ENCODE data around the gene KIAA2012.

The KIAA2012 gene

GRCh38 chr2:202149936-202150335, 76.9 kb downstream of the KIAA2012 start:
- H3K4me3 ChIP-seq (ENCODE audit: low read depth, low read length): no peak overlapping the region

GRCh38 chr2:202152104-202152715, 79.2 kb downstream of the KIAA2012 start:
- H3K79me2 ChIP-seq: no peaks in the 10 kb centered on the region
- no peak overlapping the region for H3K27ac ChIP-seq
- no peak for TF ChIP-seq CTCF (IDR thresholded peaks at IDR 0.05)
- no peak overlapping the region for H3K4me2 ChIP-seq (ENCODE audit: low read length)
- H3K9me3 ChIP-seq (ENCODE audit: control insufficient read depth, low read length): no peaks in the 10 kb centered on the region
- H3K36me3 ChIP-seq (ENCODE audit: control insufficient read depth, insufficient read depth, low read length): no peaks in the 10 kb centered on the region
- no peak overlapping the region for H3K9ac ChIP-seq
- no peak overlapping the region for H3K4me3 ChIP-seq (ENCODE audit: low read depth, low read length)
- no peak overlapping the region for H2AFZ ChIP-seq
- no peaks in the 10 kb centered on the region for H3K4me1 ChIP-seq
- H3K27me3 ChIP-seq (ENCODE audit: control insufficient read depth, insufficient read depth, low read length): no peaks in the 10 kb centered on the region

More at GRCh38 chr2:202149936-202150335, 76.9 kb downstream of the KIAA2012 start:
- Histone ChIP-seq H2AFZ (no peak overlapping the region), H3K4me1 (no peaks in the 10 kb centered on the region), H3K79me2 (no peaks in the 10 kb centered on the region), H3K27me3 (ENCODE audit: control insufficient read depth, insufficient read depth, low read length) (no peaks in the 10 kb centered on the region), H3K9ac (no peak overlapping the region), H3K9me3 (ENCODE audit: control insufficient read depth, low read length) (no peaks in the 10 kb centered on the region), H3K36me3 (ENCODE audit: control insufficient read depth, insufficient read depth, low read length) (no peaks in the 10 kb centered on the region), H3K4me2 (ENCODE audit: low read length) (no peak overlapping the region), H3K27ac (no peak overlapping the region)
- no peak for TF ChIP-seq CTCF (IDR thresholded peaks at IDR 0.05)

- H3K27me3 ChIP-seq (ENCODE audit: control insufficient read depth, insufficient read depth, low read length): no peaks in the 10 kb centered on the region
- no peak overlapping the region for H3K9ac ChIP-seq
- no peak overlapping the region for H3K4me3 ChIP-seq (ENCODE audit: low read depth, low read length)
- H3K4me1 ChIP-seq: no peaks in the 10 kb centered on the region
- no peaks in the 10 kb centered on the region for H3K79me2 ChIP-seq
- no peaks in the 10 kb centered on the region for H3K36me3 ChIP-seq (ENCODE audit: control insufficient read depth, insufficient read depth, low read length)
- no peak overlapping the region for H2AFZ ChIP-seq
- TF ChIP-seq CTCF (IDR thresholded peaks at IDR 0.05): no peak
- no peak overlapping the region for H3K4me2 ChIP-seq (ENCODE audit: low read length)
- H3K27ac ChIP-seq: no peak overlapping the region
- no peaks in the 10 kb centered on the region for H3K9me3 ChIP-seq (ENCODE audit: control insufficient read depth, low read length)
Measured at GRCh38 chr2:202154613-202155012, 81.6 kb downstream of the KIAA2012 start.

- Histone ChIP-seq H3K4me3 (ENCODE audit: low read depth, low read length) (no peak overlapping the region), H3K4me2 (ENCODE audit: low read length) (no peak overlapping the region), H3K9me3 (ENCODE audit: control insufficient read depth, low read length) (no peaks in the 10 kb centered on the region), H3K79me2 (no peaks in the 10 kb centered on the region), H3K36me3 (ENCODE audit: control insufficient read depth, insufficient read depth, low read length) (no peaks in the 10 kb centered on the region), H3K27me3 (ENCODE audit: control insufficient read depth, insufficient read depth, low read length) (no peaks in the 10 kb centered on the region), H3K4me1 (no peaks in the 10 kb centered on the region), H3K27ac (no peak overlapping the region), H2AFZ (no peak overlapping the region), H3K9ac (no peak overlapping the region)
- TF ChIP-seq CTCF (IDR thresholded peaks at IDR 0.05): no peak
Measured at GRCh38 chr2:202157211-202157990, 84.3 kb downstream of the KIAA2012 start.
